GM18517 (cell line): ENCODE data around the gene OR2H1.

Source experiments
- ATAC-seq: cut with Tn5 transposase; IDR thresholded peaks from one replicate; pipeline ENCODE4 v1.9.1; 2021; ENCODE audit warnings: mild to moderate bottlenecking, moderate library complexity; ENCODE audit not compliant: unreplicated experiment

OR2H1 gene

GRCh38 chr6:29509711-29510110 lies 52.8 kb downstream of the OR2H1 start:
- no peak for ATAC-seq

DNA sequence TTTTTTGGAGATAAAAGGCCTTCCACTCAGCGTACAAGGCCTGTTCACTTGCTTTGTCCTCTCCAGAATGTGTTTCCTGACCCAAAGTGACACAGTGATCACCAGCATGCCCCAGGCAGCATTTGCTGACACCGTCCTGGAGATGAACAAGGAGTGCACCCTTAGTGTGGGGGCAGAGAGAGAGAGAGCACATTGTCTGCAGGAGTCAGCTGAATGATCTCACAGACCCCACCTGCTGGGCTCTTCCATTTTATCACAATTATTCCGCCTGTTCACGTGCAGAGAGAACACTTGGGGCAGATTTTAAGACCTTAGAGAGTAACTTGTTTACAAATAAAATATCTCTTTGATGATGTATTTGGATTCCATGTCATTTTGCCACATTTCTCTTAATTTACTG lies 53.2 kb downstream of the OR2H1 start:
- ATAC-seq: no peak

- no peak for ATAC-seq
These were observed 53.9 kb downstream of the OR2H1 start for GRCh38 chr6:29510746-29511300.
